Activated CD8-positive, alpha-beta memory T cell treated with anti-CD3 and anti-CD28 coated beads for 4 hours (primary cell): ENCODE data around the gene MORC3.
"Not testable (repeated sequence)": the region's sequence is repeated elsewhere in the genome, so short reads cannot be mapped to it uniquely, and the experiment has no call there.

Source experiments
- DNase-seq, 2 donors: peaks; one replicate each; pipeline ENCODE4 v3.0.0-alpha.2; 2020; ENCODE audit warnings: low read depth in 2 of 2

Gene MORC3

DNA sequence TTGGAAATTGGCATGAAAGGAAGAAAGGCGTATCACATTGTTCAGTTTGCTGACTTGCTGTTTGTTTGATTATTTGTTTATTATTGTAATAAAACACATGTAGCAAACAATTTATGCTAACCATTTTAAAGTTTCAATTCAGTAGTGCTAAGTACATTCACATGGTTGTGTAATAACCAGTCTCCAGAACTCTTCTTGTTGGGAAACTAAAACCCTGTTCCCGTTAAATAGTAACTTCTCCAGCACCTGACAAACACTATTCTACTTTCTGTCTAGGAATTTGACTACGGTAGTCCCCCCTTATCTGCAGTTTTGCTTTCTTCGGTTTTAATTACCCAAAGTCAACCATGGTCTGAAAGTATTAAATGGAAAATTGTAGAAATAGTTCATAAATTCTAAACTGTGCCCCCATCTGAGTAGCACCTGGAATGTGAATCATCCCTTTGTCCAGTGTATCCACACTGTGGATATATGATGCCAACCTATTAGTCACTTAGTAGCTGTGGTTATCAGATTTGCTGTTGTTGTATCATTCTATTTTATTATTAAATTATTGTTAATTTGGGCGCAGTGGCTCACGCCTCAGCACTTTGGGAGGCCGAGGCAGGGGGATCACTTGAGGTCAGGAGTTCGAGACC, 5.5 kb downstream of the MORC3 start:
- no peak for DNase-seq

DNA sequence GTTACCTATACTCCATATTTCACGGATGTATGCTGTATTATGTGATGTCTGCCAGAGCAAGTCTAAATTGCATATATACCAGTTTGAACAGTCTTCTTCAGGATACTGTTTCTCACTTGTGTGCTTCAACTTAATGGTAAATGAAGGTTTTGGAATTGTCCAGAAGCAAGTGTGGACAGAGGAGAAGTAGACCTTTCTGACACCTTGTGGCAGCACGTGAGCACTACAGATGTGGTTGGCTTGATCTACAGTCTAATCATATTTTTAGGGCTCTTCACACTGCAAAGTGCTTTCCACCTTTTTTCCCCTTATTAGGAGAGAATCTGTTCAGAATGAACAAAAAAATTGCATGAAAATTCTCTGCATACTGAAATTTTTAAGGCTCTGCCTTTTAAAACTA, 10.9 kb downstream of the MORC3 start:
- no peak for DNase-seq

DNA sequence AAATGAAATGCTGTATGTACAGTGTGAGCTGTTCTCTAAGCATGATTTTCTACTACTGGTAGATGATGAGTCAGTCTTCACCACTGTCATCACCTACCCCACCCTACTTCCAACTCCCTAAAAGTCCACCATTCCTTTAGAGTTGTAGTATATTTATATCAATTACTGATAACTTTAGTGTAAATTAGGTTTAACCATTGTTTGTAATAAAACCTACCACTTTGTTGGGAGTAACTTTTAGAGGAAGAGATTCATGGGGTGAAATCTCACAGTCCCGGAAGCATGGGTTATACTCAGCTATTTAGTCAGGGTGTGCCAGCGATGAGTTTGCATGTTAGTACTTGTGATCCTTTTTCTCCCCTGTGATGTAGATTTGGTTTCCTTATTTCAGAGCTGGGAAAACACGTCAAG, 17.1 kb downstream of the MORC3 start:
- DNase-seq: no peak

DNA sequence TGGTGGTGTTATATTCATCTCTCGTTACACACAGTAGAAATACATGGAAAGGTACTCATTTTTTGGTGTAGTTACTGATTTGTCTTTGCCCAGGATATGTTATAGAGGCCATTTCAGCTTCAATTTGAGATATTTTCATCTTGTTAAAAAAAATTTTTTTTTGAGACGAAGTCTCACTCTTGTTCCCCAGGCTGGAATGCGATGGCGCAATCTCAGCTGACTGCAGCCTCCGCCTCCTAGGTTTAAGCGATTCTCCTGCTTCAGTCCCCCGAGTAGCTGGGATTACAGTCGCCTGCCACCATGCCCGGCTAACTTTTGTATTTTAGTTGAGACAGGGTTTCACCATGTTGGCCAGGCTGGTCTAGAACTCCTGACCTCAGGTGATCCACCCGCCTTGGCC, 19.0 kb downstream of the MORC3 start:
- no peak for DNase-seq

DNA sequence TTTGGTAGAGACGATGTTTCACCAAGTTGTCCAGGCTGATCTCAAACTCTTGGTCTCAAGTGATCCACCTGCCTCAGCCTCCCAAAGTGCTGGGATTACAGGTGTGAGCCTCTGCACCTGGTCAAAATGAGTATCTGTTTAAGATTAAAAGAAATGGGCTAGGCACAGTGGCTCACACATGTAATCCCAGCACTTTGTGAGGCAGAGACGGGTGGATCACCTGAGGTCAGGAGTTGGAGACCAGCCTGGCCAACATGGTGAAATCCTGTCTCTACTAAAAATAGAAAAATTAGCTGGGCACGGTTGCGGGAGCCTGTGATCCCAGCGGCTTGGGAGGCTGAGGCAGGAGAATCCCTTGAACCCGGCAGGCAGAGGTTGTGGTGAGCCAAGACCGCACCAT, 22.6 kb downstream of the MORC3 start:
- not testable (repeated sequence) for DNase-seq

DNA sequence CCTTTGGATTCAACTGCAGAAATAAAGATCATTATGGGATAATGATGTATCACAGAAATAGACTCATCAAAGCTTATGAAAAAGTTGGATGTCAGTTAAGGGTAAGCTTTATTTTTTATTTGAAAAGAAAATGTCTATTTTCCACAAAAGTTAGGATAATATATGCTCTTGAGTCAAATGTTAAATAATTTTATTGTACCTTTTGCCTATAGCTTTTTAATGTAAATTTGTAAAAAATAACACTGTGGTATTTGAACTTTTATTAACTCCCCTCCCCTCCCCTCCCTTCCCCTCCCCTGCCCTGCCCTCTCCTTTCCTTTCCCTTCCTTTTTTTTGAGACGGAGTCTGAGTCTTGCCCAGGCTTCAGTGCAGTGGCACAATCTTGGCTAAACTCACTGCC, 24.9 kb downstream of the MORC3 start:
- DNase-seq: no peak

DNA sequence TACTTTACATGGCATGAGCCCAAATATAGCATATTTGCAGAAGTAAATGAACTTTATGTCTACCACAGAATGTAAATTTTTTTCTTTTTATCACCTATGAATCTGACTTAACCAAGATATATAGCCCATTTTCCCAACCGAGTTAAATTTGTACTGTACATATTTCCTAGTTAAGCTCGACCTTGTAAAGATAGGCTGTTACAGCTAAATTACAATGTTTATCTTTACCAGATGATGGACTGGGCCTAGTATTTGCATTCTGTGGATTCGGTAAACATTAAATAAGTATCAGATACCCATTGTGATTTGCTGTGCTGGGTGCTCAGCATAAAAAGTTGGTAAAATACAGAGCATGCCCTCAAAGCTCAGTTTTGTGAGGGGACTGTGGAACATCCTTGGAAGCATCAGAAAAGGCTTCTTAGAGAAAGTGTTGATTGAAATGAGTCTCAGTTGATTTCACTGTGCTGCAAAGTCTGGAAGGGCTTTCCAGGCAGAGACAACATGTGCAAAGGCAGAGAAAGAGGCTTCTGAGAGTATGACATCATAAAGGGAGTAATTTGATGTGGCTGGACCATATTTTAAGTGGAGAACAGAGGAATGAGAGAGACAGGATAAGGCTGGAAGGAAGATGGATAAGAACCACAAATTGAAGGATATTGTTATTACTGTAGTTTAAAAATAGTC, 27.4 kb downstream of the MORC3 start:
- no peak for DNase-seq

DNA sequence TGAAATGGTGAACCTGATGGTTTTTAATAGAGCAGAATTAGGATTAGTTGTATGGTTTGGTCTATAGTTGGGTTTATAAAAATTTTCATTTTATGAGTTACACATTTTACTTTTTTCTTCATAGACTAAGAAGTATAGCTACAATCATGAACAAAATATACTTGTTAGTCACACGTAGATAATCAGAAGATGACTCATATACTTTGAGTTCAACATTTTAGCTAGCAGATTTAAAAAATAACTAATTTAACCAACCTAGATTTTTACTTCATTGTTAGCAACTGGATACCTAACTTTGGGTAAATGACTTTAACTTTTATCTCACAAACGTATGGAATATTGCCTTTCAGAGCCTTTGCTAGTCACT, 27.9 kb downstream of the MORC3 start:
- no peak for DNase-seq

DNA sequence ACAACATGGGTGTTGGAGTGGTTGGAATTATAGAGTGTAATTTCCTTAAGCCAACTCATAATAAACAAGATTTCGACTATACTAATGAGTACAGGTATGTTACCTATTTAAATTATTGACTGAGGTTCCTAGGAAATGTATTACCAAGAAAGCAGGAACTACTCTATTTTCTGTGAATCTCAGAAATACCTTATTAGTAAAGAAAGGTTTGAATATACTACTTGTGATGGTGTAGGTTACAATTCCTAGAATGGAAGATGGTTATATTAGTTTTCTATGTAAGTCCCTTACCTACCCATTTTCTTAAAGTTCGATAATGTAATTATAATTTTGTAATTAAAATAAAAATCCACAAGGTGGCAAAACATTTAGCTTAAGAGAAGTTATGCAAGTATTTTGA, 29.3 kb downstream of the MORC3 start:
- DNase-seq: no peak

DNA sequence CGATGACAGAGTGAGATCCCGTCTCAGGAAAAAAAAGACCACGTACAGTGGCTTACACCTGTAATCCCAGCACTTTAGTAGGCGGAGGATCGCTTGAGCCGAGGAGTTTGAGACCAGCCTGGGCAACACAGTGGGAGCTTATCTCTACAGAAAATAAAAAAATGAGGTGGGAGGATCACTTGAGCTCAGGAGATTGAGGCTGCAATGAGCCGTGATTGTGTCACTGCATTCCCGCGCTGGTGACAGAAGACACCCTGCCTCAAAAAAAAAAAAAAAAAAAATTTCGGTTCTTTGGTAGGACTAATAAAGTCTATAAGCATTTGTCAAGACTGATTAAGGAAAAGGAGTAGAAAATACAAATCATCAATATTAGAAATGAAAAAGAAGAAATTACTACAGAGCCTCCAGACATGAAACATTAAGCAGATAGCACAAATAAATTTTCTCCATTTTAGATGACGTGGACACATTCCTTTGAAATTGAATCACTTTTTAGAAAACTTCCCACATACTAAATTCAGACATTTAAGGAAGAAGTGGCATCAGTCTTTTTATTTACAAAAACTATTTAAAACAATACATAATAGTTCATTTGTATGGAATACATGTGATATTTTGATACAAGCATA, 30.4 kb downstream of the MORC3 start:
- no peak for DNase-seq

DNA sequence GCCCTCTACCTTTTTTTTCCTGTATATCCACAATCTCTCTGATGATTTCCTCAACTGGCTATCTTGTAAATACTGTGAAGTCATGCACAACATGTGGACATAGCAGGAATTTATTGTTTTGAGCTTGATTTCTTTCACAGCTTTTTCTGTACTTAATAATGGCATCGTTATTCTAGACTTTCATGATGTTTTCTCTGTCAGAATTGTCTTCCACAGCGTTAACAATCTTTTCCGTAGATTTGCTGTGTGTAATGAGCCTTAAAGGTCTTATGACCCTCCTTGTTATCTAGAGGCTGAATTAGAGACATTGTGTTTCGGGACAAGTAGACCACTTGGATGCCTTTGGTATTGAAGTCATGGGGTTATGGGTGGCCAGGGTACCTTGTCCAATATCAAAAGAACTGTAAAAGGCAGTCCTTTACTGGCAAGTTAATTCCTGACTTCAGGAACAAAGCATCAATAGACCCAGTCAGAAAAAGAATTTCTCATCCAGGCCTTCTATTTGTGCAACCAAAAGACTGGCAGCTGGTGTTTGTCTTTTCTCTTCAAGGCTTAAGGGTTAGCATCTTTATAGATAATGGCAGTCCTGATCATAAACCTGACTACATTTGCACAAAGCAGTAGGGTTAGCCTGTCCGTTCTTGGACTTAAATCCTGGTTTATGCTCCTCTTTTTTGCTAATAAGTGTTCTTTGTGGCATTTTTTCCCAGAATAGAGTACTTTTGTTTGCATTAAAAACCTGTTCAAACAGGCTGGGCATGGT, 35.1 kb downstream of the MORC3 start:
- DNase-seq: no peak

DNA sequence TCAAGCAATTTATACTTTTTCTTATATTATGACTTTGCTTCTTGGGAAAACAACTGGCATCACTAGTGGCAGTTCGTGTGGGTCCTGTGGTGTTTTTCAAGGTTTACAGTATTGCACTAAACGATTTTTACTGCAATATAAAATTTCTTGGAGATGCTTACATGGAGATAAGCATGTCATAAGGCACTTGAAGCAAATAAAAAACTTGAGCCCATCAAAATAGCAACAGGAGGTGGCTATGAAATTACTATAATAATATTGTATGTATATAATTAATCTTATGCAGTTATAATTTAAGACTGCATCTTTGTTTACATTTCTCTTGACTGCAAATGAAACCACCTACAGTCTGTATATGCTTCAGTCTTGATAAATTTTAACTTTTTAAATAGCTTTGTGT, 35.9 kb downstream of the MORC3 start:
- no peak for DNase-seq

DNA sequence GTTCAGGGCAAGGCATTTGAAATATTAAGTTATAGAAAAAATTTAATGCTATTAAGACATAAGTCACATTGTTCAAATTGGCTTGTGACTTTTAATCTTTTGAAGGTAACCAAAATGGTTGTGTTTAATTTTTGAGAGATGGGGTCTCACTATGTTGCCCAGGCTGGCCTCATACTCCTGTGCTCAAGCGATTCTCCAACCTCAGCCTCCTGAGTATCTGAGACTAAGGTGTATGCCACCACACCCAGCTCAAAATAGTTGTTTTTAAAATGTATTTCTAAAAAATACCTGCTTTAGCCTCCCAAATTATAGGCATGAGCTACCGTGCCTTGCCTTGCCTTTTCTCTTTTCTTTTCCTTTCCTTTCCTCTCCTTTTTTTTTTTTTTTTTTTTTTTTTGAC, 39.2 kb downstream of the MORC3 start:
- DNase-seq: no peak

DNA sequence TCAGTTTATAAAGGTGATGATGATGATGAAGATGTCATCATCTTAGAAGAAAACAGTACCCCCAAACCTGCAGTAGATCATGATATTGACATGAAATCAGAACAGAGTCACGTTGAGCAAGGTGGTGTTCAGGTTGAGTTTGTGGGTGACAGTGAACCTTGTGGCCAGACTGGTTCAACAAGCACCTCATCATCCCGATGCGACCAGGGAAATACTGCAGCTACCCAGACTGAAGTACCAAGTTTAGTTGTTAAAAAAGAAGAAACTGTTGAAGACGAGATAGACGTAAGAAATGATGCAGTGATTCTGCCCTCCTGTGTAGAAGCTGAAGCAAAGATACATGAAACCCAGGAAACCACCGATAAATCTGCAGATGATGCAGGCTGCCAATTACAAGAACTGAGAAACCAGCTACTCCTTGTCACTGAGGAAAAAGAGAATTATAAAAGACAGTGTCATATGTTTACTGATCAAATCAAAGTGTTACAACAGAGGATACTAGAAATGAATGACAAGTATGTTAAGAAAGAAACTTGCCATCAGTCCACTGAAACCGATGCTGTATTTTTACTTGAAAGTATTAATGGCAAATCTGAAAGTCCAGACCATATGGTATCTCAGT, 49.2 kb downstream of the MORC3 start:
- DNase-seq: no peak

DNA sequence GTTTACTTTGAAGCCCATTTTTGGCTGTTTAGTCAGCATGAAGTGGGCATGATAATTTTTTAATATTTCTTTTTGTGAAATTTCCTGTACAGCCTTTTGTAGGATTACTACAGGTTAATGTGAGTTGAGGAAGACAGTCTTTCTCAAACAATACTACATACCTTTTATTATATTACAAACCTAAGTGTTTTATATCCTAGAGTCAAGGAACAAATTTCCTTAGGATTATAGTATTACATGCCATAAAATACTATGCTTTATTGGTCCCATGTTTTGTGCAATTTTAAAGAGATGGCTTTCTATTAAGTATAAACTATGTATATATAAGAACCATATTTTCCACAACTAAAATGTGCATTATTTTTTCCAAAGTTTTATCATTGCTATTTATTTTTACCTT, 56.0 kb downstream of the MORC3 start:
- DNase-seq: no peak

DNA sequence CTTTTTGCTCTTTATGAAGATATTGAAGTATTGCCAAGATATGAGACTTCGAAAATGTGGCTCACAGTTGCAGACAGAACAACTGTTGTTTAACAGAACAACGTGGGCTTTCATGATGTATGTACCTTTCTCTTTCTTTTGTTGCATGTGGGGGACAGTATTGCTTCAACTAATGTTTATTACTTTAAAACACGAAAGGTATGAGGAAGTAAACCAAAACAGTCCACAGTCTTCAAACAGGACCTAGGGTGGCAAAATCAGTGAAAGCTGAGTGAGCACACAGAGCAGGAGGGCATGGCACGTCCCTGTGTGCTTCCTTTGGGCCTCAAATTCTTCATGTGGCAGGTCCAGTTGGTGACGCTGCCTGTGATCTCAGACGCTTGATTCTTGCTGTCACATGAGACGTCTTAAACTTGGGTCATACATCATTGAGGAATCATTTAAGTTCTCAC, 57.4 kb downstream of the MORC3 start:
- DNase-seq: no peak

DNA sequence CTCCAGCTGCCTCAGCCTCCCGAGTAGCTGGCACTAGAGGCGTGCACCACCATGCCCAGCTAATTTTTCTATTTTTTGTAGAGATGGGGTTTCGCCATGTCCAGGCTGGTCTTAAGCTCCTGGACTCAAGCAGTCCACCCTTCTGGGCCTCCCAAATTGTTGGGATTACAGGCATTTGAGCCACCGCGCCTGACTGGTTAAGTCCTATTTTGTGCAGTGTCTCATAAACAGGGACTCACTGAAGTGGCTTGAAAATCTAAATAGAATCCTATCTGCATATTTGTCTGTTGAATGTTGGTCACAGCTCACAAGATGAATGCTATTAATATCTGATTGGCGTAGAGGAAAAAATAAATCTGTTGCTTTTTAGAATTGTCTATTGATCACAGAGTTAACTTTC, 59.3 kb downstream of the MORC3 start:
- DNase-seq: no peak

DNA sequence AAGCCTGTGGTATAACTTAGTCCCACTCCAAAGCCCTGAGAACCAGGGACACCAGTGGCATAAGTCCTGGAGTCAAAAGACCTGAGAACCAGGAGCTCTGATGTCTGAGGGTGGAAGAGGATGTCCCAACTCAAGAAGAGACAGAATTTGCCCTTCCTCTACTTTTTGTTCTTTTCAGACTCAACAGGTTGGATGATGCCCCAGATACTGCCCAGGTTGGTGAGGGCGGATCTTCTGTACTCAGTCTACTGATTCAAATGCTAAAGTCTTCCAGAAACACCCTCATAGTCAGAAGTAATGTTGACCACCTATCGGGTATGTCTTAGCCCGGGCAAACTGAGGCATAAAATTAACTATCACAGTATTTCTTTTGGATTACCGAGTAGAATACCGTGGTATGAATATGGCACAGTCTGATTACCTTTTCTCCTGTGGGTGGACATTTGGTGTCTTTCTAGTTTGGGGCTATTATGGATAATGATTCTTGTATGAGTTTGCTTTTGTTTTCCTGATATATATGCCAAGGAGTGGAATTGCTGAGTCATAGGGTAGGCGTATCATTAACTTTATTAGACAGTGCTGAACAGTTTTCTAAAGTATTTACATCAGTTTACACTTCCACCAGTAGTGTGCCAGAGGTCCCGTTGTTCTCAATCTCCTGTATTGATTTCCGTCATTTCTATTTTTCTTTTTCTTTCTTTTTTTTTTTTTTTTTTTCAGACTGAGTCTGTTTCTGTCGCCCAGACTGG, 62.0 kb downstream of the MORC3 start:
- DNase-seq: no peak

DNA sequence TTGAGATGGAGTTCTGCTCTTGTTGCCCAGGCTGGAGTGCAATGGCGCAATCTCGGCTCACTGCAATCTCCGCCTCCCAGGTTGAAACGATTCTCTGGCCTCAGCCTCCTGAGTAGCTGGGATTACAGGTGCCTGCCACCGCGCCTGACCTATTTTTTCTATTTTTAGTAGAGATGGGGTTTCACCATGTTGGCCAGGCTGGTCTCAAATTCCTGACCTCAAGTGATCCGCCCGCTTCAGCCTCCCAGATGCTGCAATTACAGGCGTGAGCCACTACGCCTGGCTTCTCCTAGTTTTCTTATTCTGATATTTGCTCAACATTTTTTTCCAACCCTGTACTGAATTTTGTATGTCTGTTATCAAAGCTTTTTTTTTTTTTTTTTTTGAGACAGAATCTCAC, 62.7 kb downstream of the MORC3 start:
- DNase-seq: not testable (repeated sequence)

DNA sequence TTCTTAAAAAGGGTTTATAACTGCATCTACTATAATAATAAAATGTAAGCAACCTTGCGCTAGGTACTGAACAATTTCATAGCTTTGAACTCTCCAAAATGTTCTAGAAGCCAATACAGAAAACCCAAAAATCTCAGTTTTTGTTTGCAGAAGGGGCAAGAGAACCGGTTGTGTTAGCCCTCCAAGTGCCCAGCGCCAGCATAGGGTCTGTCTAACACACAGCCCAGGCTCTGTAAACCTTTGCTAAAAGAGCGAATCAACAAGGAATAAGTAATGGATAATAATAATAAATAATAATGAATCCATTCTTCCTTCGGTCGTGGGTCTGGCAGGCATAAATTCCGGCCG, 64.9 kb downstream of the MORC3 start:
- DNase-seq: no peak

DNA sequence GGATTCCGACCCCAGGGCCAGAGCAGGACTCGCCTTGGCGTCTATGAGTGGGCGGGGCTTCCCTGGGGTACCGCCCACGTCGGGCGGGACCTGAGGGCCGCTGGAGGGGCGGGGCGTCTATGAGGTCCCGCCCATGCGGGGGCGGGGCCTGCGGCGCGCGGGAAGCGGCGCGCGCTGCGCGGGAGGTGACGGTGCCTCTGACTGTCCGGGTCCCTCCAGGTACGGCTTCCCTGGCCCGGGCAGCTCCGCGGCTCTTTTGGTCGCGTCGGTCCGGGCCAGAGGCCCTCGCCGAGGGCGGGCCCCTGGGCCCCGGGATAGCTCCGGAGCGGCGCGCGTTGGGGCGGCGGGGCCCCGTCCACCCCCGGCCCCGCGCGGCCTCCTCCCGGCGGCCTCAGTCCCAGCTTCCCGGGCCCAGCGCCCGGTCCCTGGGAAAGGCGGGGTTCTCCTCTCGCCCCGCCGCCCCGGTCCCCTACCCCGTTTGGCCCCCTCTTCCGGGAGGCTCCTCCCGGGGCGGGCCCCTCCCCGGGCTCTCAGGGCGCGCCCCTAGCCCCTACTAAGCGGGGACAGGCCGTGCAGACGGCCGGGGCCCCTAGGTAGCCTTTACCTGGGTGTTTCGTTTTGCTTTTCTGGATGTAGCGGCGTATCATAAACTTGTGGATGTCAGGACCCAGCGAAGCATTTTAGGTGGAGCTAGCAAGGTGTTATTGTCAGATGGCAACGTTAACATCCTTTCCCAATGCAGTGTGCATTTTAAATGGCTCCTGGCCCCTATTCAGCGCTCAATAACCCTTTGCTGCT, 65.4 kb downstream of the MORC3 start, which contains the start of gene CHAF1B:
Gene CHAF1B (plus strand): TSS at position 160 of the 798 bp plus-strand sequence. CDS start 745 bp downstream, outside the sequence.
- peak; percentile 44 to 55 for DNase-seq
